Pancreas (tissue), 10 donors: ENCODE results near the gene CCDC30. TPM values are rescaled to one million over a fixed set of nuclear protein-coding genes. Genes with fewer than 3 reads are reported as not detected.

Experiments
- ATAC-seq, 4 donors: fragments of 200-7000 bp; cut with Tn5 transposase; one replicate each; pipeline versions ENCODE4 v1.8.0 to v1.9.1; 2020; ENCODE audit warnings: mild to moderate bottlenecking in 4 of 4, moderate library complexity in 4 of 4
- DNase-seq, 6 donors: peaks; one replicate each; pipeline ENCODE4 v3.0.0-alpha.2; 2020
- FAIRE-seq: peaks from 2 replicates; lab custom pipeline; 2012; peaks lifted over from hg19 to GRCh38; lab: Jason Lieb, UNC
- H3K27ac ChIP-seq, 4 donors: fragments of 200-600 bp; sonication (generic); 1 replicate in 3 of 4; 2 replicates in 1 of 4; pipeline versions ENCODE4 v1.5.0 to v1.8.0; 2020
- H3K27me3 ChIP-seq, 4 donors: fragments of 200-600 bp; one replicate each; pipeline ENCODE4 v1.8.0; 2021
- H3K36me3 ChIP-seq, 3 donors: fragments of 200-600 bp; sonication (generic) in 1 of 3; one replicate each; pipeline versions ENCODE4 v1.5.0 to v1.8.0; 2020 to 2021
- H3K4me1 ChIP-seq, 3 donors: fragments of 200-600 bp; one replicate each; pipeline ENCODE4 v1.8.0; 2021
- H3K4me3 ChIP-seq, 4 donors: fragments of 200-600 bp; sonication (generic) in 2 of 4; one replicate each; pipeline versions ENCODE4 v1.5.0 to v1.8.0; 2020 to 2021
- H3K9me3 ChIP-seq, 4 donors: fragments of 200-600 bp; one replicate each; pipeline ENCODE4 v1.8.0; 2021
- WGBS, 2 donors: extraction: QIAGEN DNeasy Blood & Tissue Kit; methylation state at CpG; one replicate each; pipeline ENCODE4 v1.1.7; 2013; 5-methylcytosine and 5-hydroxymethylcytosine counted together
- intact Hi-C, 3 donors: fragments of 100-400 bp; cut with DNase I; formaldehyde crosslinking; loops; one replicate each; pipeline versions ENCODE4 v1.11.1 to v1.14.2; 2022
- polyA plus RNA-seq, 2 donors: library from polyadenylated mRNA; stranded (reverse); fragments of 200-250 nt; gene quantifications; one replicate each; pipeline ENCODE4 v1.2.3, GENCODE V29; 2013
- total RNA-seq, 6 donors: library from RNA; stranded (reverse); fragmentation: NEBNext Ultra II Directional in 4 of 6; extraction: Animal tissue kit (Norgen Biotek cat#: 25700) in 4 of 6; gene quantifications; one replicate each; pipeline versions ENCODE4 v1.2.1 to v1.2.4, GENCODE V29; 2021 to 2023
- TF ChIP-seq, protein P1 (sequence below), 4 donors: fragments of 200-600 bp; sonication (generic) in 3 of 4; IDR thresholded peaks; one replicate each; pipeline versions ENCODE4 v1.5.0 to v1.8.0; 2021; ENCODE audit warnings: antibody characterized with exemption in 4 of 4
- donor health status: healthy with polysubstance abuse.
- donor health status: DM: no; HTN: no; CAD: no; lungs with moderate emphysema.
- donor health status: DM: no; HTN: no; CAD: no.
- donor health status: control.
- donor health status: control.
- donor health status: Bipolar disorder and iron deficiency.
- donor health status: DM: yes; HTN: yes; CAD: no.
- donor health status: DM: no; HTN: no; CAD: no.
- donor health status: DM: no; HTN: no; CAD: no.
- donor health status: DM: yes; HTN: yes; CAD: no.

Gene CCDC30
- total and polyA plus RNA-seq, 8 donors, result 2.0 to 5.6 (median 3.0) TPM

DNA sequence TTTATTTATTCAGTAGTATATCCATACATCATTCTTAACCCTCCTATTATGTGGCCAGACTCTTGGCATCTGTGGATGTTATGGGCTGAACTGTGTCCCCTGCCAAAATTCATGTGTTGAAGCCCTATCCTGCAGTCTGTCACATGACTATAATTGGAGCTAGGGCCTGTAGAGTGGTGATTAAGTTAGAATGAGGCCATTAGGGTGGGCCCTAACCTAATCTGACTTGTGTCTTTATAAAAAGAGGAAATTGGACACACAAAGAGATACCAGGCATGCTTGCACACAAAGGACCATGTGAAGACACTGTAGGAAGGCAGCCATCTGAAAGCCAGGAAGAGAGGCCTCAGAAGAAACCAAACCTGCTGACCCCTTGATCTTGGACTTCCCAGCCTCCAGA is 13.8 kb upstream of the CCDC30 start:
- Histone ChIP-seq H3K9me3 (no peaks in the 10 kb centered on the region), H3K27me3 (no peaks in the 10 kb centered on the region), H3K36me3 (no peaks in the 10 kb centered on the region), H3K4me1 (no peaks in the 10 kb centered on the region), H3K27ac (no peak overlapping the region), H3K4me3 (no peak overlapping the region)
- DNase-seq (no peak), ATAC-seq (no peak), FAIRE-seq (no peak)
- TF ChIP-seq, protein P1, sequence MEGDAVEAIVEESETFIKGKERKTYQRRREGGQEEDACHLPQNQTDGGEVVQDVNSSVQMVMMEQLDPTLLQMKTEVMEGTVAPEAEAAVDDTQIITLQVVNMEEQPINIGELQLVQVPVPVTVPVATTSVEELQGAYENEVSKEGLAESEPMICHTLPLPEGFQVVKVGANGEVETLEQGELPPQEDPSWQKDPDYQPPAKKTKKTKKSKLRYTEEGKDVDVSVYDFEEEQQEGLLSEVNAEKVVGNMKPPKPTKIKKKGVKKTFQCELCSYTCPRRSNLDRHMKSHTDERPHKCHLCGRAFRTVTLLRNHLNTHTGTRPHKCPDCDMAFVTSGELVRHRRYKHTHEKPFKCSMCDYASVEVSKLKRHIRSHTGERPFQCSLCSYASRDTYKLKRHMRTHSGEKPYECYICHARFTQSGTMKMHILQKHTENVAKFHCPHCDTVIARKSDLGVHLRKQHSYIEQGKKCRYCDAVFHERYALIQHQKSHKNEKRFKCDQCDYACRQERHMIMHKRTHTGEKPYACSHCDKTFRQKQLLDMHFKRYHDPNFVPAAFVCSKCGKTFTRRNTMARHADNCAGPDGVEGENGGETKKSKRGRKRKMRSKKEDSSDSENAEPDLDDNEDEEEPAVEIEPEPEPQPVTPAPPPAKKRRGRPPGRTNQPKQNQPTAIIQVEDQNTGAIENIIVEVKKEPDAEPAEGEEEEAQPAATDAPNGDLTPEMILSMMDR (IDR thresholded peaks at IDR 0.05), result no peak
- intact Hi-C loops, result no loop called here

DNA sequence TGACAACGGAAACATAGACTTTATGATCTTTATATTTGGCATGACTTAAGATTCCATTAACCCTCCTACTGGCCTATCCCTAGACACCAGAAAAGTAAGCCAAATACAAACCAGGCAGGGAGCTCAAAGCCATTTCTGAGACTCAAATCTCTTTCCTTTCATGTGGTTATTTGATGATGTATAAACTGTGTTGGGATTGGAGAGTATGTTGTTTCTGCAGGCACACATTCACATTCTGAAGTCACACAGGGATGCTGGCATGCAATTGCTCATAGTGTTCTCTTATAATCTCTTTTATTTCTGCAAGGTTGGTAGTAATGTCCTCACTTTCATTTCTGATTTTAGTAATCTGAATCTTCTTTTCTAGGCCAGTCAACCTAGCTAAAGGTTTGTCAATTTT is 13.0 kb upstream of the CCDC30 start:
- no peak for DNase-seq
- FAIRE-seq, result no peak
- Histone ChIP-seq H3K4me1 (peaks cover 0 to 1% (median 0%) of the 10 kb centered on the region in 3 donors), H3K4me3 (no peak overlapping the region), H3K27me3 (no peaks in the 10 kb centered on the region), H3K36me3 (no peaks in the 10 kb centered on the region), H3K27ac (no peak overlapping the region), H3K9me3 (no peaks in the 10 kb centered on the region)
- no peak for ATAC-seq
- 92 to 96% methylated on average over 1 of the region's 1 CpG for WGBS, 2 donors
- TF ChIP-seq, protein P1 (IDR thresholded peaks at IDR 0.05), result no peak
- intact Hi-C loops, result loop anchor here in 1 of 3 donors (10.0 kb wide), 1 partner anchor 105 kb away; no protein-coding TSS in a partner anchor

- Histone ChIP-seq H3K27me3 (no peaks in the 10 kb centered on the region), H3K27ac (no peak overlapping the region), H3K9me3 (no peaks in the 10 kb centered on the region), H3K36me3 (no peaks in the 10 kb centered on the region), H3K4me1 (peaks cover 12 to 18% (median 12%) of the 10 kb centered on the region in 3 donors), H3K4me3 (no peak overlapping the region)
- WGBS, 2 donors, result 88 to 91% methylated on average over 4 of the region's 4 CpGs
- no peak for DNase-seq
- TF ChIP-seq, protein P1 (IDR thresholded peaks at IDR 0.05), result no peak
- FAIRE-seq, result no peak
- intact Hi-C loops, result loop anchor here in 1 of 3 donors (10.0 kb wide), 1 partner anchor 109 kb away; no protein-coding TSS in a partner anchor
- ATAC-seq, result no peak
Observed at GRCh38 chr1:42453386-42453785, 9.7 kb upstream of the CCDC30 start.

- DNase-seq (no peak), FAIRE-seq (no peak), ATAC-seq (no peak)
- Histone ChIP-seq H3K9me3 (no peaks in the 10 kb centered on the region), H3K36me3 (no peaks in the 10 kb centered on the region), H3K27me3 (no peaks in the 10 kb centered on the region), H3K27ac (no peak overlapping the region), H3K4me3 (no peak overlapping the region), H3K4me1 (peaks cover 12 to 23% (median 13%) of the 10 kb centered on the region in 3 donors)
- WGBS, 2 donors, result 88 to 95% methylated on average over 5 of the region's 5 CpGs
- intact Hi-C loops, result loop anchor here in 1 of 3 donors (10.0 kb wide), 1 partner anchor 110 kb away; no protein-coding TSS in a partner anchor
- TF ChIP-seq, protein P1 (IDR thresholded peaks at IDR 0.05), result no peak
Observed at GRCh38 chr1:42454403-42454802, 8.7 kb upstream of the CCDC30 start.

GRCh38 chr1:42456010-42456753 is 6.9 kb upstream of the CCDC30 start, which contains the start of the genes PPCS and ZMYND12:
TSS of gene PPCS (plus strand) at chr1:42456543. CDS start at chr1:42456566, 23 bp downstream.
TSS of gene ZMYND12 (minus strand) at chr1:42456022. CDS start at chr1:42455997, 25 bp downstream.
- 0% methylated on average over 60 to 66 of the region's 66 CpGs for WGBS, 2 donors
- H3K36me3 ChIP-seq, result peaks cover 0 to 5% (median 0%) of the 10 kb centered on the region in 3 donors
- intact Hi-C loops, result loop anchor here in 1 of 3 donors (10.0 kb wide), 1 partner anchor 111 kb away; no protein-coding TSS in a partner anchor
- ATAC-seq (peak; percentile 93 to 97 (median 95)), FAIRE-seq (no peak), DNase-seq (peak; percentile 83 to 94 (median 89))
- peak within 1 kb of the TSS; percentile 92 to 97 (median 94) for H3K27ac ChIP-seq
- H3K4me1 ChIP-seq, result peaks cover 12 to 23% (median 16%) of the 10 kb centered on the region in 3 donors
- TF ChIP-seq, protein P1 (IDR thresholded peaks at IDR 0.05), result peak in 1 of 4 donors; percentile 10
- no peaks in the 10 kb centered on the region for H3K9me3 ChIP-seq
- peak within 1 kb of the TSS; percentile 85 to 99 (median 92) for H3K4me3 ChIP-seq
- H3K27me3 ChIP-seq, result no peaks in the 10 kb centered on the region
